GM08714 (cell line): ENCODE measurements around the gene TSR3.

ENCODE experiments used
- H3K4me3 ChIP-seq: fragments of 200-500 bp; sonication (Bioruptor generic); 2 replicates; pipeline ENCODE4 v1.5.1; 2014; ENCODE audit warnings: mild to moderate bottlenecking, low read length, inconsistent platforms
- ZNF274 ChIP-seq: IDR thresholded peaks from 2 replicates; pipeline ENCODE4 v1.6.1; 2012; ENCODE audit warnings: mild to moderate bottlenecking, low read depth, low read length

Gene TSR3

DNA sequence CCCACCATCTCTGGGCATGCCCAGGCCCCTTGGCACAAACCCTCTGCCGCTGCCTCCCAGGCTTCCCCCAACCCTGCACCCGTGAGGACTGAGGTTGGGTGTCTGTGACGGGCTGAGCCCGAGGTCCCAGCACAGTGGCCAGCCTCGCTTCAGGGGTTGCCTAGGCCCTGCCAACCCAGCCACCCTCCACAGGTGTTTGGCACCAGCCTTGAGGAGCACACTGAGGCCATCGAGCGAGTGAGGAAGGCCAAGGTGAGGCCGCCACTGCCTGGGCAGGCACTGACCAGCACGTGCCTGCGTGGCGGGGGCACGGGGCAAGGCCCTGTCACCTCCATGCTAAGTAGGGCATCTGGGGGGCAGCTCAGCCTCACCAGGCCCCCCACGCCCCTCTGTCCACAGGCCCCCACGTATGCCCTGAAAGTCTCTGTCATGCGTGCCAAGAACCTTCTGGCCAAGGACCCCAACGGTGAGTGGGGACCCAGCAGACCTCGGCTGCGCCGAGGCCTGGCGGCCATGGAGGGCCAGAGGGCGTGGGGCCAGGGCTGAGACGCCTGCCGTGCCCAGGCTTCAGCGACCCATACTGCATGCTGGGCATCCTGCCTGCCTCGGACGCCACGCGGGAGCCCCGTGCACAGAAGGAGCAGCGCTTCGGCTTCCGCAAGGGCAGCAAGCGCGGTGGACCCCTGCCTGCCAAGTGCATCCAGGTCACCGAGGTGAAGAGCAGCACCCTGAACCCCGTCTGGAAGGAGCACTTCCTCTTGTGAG, 10.8 kb downstream of the TSR3 start:
- no peak overlapping the region for H3K4me3 ChIP-seq
- TF ChIP-seq ZNF274, result no peak

DNA sequence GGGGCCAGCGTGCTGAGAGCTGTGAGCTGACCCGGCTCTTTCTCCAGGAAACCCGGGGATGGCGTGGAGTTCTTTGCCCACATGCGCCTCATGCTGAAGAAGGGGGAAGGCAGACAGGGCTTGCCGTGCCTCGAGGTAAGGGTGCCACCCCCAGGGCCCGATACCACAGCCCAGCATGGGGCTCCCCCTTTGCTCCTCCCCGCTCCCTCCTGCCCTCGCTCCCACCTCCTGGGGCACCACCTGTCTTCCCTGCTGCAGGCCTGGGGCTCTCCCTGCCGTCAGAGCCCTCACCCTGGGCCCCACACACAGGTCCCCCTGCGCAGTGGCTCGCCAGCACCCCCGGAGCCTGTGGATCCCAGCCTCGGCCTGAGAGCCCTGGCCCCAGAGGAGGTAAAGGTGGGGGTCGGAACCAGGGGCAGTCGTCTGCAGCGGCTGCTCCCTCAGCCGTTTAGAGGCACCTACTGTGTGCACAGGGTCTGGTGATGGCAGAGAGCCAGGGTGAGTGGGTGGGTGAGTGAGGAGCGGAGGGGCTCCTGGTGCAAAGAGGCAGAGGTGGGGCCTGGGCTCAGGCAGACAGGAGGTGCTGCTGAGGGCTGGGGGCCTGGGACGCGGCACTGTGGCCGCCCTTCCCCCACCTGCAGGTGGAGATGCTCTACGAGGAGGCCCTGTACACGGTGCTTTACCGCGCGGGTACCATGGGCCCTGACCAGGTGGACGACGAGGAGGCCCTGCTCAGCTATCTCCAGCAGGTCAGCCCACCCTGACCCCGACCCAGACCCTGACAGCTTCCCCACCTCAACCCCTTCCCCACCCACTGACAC, 12.6 kb downstream of the TSR3 start:
- no peak overlapping the region for H3K4me3 ChIP-seq
- no peak for TF ChIP-seq ZNF274

DNA sequence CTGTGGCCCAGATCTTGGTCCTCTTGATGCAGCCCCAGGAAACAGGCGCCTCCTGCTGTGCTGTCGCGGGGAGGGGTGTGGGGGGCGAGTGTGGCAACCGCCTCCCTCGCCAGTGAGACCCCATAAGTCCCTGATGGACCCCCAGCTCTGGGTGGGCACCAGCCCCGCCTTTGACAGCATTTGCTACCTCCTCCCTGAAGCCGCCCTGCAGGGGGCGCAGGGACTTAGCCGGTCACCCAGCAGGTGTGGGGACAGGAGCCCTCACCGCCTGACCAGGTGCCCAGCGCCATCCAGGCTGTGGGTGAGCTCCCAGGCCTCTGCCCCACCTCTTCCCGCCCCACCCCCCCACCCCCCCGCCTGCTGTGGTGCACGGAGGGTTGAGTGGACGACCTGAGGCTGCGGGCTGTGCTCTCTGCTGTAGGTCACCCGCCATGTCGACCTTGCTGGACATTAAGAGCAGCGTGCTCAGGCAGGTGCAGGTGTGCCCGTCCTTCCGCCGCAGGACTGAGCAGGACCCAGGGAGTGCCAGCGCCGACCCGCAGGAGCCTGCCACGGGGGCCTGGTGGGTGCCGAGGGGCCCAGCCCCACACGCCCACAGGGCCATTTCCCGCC, 13.5 kb downstream of the TSR3 start:
- no peak overlapping the region for H3K4me3 ChIP-seq
- TF ChIP-seq ZNF274, result no peak

DNA sequence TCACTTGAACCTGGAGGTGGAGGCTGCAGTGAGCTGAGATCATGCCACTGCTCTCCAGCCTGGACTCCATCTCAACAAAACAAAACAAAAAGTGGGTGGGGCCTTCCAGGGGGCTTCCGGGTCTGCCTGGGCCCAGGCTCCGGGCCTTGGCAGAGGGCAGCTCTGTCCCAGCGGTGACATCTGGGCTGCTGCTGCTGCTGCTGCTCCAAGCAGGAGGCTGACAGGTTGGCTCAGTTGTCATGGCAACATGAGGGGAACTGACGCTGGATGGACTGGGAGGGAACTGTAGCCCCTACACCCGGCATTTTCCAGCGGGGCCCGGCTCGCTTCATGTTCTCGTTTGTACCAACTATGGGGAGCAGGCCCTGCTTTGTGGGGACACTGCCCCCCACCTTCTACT, 14.2 kb downstream of the TSR3 start:
- no peak overlapping the region for H3K4me3 ChIP-seq
- no peak for TF ChIP-seq ZNF274

DNA sequence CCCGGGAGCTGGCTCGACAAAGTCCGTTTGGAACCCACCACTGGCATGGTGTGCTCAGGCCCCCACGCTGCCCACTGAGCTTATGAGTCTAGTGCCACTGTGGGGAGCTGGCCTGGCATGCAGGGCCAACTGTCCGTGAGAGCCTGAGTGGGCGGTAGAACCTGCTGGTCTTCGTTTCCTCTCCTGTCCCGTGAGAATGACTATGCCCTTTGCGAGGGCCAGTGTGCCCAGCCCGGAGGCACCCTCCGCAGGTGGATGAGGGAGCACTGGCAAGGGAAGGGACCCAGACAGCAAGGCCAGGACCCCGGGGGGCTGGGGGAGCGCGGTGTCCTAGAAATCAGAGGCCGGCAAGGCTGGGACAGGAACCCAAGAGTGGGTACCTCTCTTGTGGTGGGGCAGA, 15.1 kb downstream of the TSR3 start:
- TF ChIP-seq ZNF274, result no peak

DNA sequence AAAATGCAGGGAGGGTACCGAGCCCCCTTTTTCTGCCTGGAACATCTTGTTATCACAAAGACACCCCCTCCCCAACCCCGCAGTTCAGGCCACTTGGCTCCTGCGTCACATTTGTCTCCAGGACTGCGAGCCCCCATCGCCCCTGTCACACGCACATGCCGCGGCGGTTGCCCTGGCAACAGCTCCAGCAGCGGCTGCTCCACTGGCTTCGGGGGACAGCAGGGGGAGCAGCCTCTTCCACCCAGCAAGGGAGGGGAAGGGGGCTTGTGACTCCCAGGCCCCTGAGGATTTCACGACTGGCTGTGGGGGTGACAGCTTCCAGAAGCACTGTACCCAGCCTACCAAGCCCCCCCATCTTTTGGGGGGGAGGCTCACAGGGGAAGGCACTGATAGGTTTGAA, 15.7 kb downstream of the TSR3 start:
- H3K4me3 ChIP-seq, result no peak overlapping the region
- no peak for TF ChIP-seq ZNF274

More for the DNA sequence above, 15.1 kb downstream of the TSR3 start:
- no peak overlapping the region for H3K4me3 ChIP-seq

DNA sequence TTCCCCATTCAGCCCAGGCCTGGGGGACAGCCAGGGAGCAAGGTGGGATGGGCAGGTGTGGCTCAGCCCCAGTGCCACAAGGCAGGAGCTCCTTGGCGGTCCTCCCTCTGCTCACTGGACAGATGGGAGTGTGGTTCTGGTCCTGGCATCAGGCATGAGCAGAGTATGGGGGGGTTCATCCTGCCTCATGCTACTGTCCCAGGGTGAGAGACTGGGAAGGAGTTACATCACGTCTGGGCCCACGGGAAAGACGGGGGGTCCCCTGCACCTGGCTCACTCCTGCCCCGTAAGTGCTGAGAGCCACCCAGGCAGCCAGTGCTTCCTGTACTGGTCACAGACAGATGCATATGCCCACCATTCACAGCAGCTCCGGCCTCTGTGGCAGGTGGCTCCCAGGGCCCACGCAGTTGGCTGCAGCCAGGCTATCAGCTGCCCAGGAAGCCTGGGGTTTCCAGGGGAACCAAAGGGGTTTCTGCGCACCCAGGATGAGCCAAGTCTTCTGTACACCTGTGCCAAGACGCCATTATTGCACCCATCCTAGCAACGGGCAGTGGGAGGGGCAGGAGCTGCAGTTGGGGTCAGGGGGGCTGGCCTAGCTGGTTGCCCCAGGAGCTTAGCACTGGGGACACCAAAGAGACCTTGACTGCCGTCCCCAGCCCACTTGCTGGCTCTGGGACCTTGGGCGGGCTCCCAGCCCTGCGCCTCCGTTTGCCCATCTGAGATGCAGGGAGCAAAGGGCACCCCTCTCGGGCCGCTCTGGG, 16.3 kb downstream of the TSR3 start:
- no peak for TF ChIP-seq ZNF274
- no peak overlapping the region for H3K4me3 ChIP-seq

DNA sequence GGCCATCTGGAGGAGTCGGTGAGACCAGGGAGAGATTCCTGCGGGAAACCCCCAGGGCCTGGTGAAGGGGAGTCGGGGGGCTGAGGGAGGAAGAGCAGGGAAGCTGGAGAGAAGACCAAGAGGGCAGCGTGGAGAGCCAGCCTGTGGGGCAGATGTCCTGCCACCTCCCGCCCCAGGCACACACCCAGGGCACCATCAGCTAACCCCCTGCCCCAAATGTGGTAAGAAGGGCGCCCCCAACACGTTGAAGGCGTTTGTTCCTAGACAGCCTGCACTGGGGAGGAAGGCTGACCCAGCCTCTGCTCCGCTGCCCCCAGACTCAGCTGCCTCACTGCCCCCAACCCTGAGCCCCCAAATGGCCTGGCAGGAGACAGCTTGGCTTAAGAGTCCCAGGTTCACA, 16.9 kb downstream of the TSR3 start:
- no peak overlapping the region for H3K4me3 ChIP-seq
- no peak for TF ChIP-seq ZNF274

DNA sequence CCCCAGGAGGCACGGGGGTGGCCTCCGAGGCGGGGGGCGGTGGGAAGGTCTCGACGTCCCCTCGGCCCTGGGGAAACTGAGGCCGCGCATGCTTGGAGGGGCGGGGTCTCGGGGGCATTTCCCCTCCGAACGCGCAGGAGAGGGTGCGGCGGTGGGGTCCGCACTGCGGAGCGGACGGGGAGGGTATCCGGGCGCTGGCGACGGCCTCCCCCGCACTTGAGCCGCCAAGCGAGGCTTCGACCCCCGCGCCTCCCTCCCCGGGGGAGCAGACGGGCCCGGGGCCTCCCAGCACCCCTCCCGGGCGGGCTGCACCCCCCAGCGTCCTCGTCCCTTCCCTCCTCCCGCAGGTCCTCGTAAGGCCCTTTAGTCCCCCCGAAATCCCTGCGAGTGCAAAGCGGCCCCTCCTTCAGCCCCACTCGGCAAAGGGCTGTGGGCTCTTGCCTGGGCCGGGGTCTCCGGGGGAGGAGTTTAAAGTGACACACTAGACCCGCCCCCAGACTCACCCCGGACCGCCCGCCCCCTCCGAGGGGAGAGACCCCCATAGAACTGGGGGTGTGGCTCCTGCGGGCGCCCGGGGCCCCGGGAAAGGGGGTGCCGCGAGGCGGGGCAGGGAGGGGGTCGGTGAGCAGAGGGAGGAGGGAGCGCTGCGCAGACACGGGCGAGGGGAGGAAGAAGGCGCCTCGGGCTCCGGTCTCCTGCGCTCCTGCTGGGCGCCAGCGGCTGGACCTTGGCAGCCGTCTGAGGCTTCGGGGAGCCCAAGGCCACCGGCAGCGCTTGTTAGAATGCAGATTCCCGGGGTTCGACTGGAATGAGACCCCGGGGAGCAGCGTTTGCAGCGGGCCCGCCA, 17.6 kb downstream of the TSR3 start:
- TF ChIP-seq ZNF274, result no peak
- no peak overlapping the region for H3K4me3 ChIP-seq

DNA sequence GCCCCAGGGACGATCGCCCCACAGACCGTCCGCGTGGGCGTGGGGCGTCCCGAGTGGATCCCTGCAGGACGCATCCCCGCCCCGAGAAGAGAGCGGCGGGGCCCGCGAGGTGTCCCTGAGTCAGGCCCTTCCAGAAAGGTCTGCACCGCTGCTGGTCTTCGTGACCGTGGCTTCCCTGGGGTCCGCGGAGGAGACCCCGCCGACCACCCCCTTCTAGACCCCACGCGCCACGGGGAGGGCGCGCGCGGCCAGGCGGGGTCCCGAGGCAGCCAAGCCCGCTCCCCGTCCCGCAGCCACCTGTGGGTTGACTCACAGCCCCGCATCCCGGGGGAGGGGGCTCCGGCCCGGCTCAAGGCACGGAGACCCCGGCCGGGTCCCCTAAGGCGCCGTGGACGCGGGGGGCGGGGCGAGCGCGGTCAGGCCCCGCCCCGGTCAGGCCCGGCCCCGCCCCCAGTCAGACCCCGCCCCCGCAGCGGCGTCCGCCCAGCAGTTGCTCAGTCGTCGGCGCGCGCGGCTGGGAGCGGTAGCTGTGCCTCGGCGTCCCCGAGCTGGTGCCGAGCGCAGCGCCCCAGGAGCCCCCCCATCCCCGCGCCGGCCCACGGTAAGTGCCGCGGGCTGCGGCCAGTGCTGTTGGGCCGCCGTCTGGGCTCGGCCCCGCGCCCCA, 18.4 kb downstream of the TSR3 start, which contains the start of gene BAIAP3:
TSS of gene BAIAP3 (plus strand) at position 497 of the 664 bp plus-strand sequence. CDS start 4,905 bp downstream, outside the sequence.
- no peak for TF ChIP-seq ZNF274
- no peak within 1 kb of the TSS for H3K4me3 ChIP-seq

DNA sequence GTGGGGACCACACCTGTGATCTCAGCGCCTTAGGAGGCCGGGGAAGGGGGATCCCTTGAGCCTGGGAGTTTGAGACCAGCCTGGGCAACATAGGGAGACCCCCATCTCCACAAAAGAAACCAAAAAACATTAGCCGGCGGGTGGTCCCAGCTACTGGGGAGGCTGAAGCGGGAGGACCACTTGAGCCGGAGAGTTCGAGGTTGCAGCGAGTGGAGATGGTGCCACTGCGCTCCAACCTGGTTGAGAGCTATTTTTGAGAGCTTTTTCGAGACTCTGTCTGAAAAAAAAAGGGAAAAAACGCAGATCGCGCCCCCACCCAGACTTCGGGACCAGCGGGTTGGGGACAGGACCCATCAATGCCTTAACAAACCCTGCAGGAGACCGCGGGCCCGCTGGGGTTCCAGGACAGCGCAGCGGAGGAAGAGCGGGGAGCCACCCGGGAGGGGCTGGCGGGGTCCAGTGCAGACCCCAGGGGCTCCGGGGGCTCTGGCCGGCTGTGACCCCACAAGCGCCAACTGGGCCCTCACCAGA, 19.0 kb downstream of the TSR3 start:
- no peak for TF ChIP-seq ZNF274
- H3K4me3 ChIP-seq, result no peak overlapping the region
